SK-MEL-5 (cell line): ENCODE data around the gene DOK7. TPM values are rescaled to one million over a fixed set of nuclear protein-coding genes. Genes with fewer than 3 reads are reported as not detected.

Experiments
- DNase-seq: peaks from one replicate; pipeline ENCODE4 v3.0.0-alpha.2; 2016; ENCODE audit warnings: low read depth, low spot score
- in situ Hi-C: cut with HindIII; loops from 2 replicates; pipeline ENCODE4 v1.10.0; 2016; ENCODE audit warnings: low sequenced_read_pairs, high pct_unique_total_duplicates, low pct_unique_long_range_greater_than_20kb
- total RNA-seq: library from RNA; depleted of rRNA; stranded (reverse); fragments of >200 nt; shearing (Covaris generic); gene quantifications from 2 replicates; pipeline ENCODE4 v1.2.3, GENCODE V29; 2014

Gene DOK7
- total RNA-seq, 1 experiment from 2014 or later, result not detected

GRCh38 chr4:3467601-3468031, 4.5 kb downstream of the DOK7 start:
- no peak for DNase-seq
- in situ Hi-C loops, result no loop called here

GRCh38 chr4:3468154-3468553, 5.0 kb downstream of the DOK7 start:
- in situ Hi-C loops, result no loop called here
- DNase-seq, result no peak

- in situ Hi-C loops, result no loop called here
Observed at GRCh38 chr4:3468804-3469203, 5.7 kb downstream of the DOK7 start.

GRCh38 chr4:3469386-3470243, 6.5 kb downstream of the DOK7 start:
- in situ Hi-C loops, result no loop called here
- no peak for DNase-seq

More at GRCh38 chr4:3468804-3469203, 5.7 kb downstream of the DOK7 start:
- DNase-seq, result no peak

GRCh38 chr4:3470244-3471097, 7.4 kb downstream of the DOK7 start:
- no peak for DNase-seq
- in situ Hi-C loops, result no loop called here

GRCh38 chr4:3471098-3471760, 8.1 kb downstream of the DOK7 start:
- in situ Hi-C loops, result no loop called here
- DNase-seq, result no peak

GRCh38 chr4:3471886-3472285, 8.8 kb downstream of the DOK7 start:
- no peak for DNase-seq
- in situ Hi-C loops, result no loop called here

- in situ Hi-C loops, result no loop called here
- DNase-seq, result no peak
Observed at GRCh38 chr4:3472411-3473141, 9.5 kb downstream of the DOK7 start.

GRCh38 chr4:3473181-3473950, 10.3 kb downstream of the DOK7 start:
- in situ Hi-C loops, result no loop called here
- DNase-seq, result no peak

GRCh38 chr4:3473996-3474765, 11.1 kb downstream of the DOK7 start:
- in situ Hi-C loops, result no loop called here
- no peak for DNase-seq

- DNase-seq, result no peak
- in situ Hi-C loops, result no loop called here
Observed at GRCh38 chr4:3475041-3475712, 12.1 kb downstream of the DOK7 start.

- no peak for DNase-seq
- in situ Hi-C loops, result no loop called here
Observed at GRCh38 chr4:3475713-3476260, 12.7 kb downstream of the DOK7 start.

- in situ Hi-C loops, result no loop called here
Observed at GRCh38 chr4:3476341-3476747, 13.2 kb downstream of the DOK7 start.

GRCh38 chr4:3476936-3477749, 14.0 kb downstream of the DOK7 start:
- DNase-seq, result no peak
- in situ Hi-C loops, result no loop called here

More at GRCh38 chr4:3476341-3476747, 13.2 kb downstream of the DOK7 start:
- no peak for DNase-seq
